Endothelial cell of umbilical vein (primary cell): ENCODE data around the gene CNN2. TPM values are rescaled to one million over a fixed set of nuclear protein-coding genes. Genes with fewer than 3 reads are reported as not detected.
A peak's percentile ranks its signal among the peaks of the same experiment; 100 is the strongest.

Source experiments
- BruUV-seq: library from RNA; stranded (reverse); fragments of 400-500 nt; replicated peaks from 2 replicates; lab custom pipeline; 2021; lab: Mats Ljungman, UMichigan
- CTCF ChIA-PET: fragments of 300-600, 350-600 bp; sonication (Branson Sonifier 250); formaldehyde crosslinking; loops from one replicate; lab custom pipeline; 2021; ENCODE audit warnings: antibody characterized with exemption, inconsistent platforms; lab: Charles Lee
- POLR2A ChIA-PET: fragments of 300-600, 350-600 bp; sonication (Branson Sonifier 250); formaldehyde crosslinking; loops from one replicate; lab custom pipeline; 2021; ENCODE audit warnings: antibody characterized with exemption, inconsistent platforms; lab: Charles Lee
- DNase-seq: peaks from one replicate; pipeline ENCODE4 v3.0.0-alpha.2; 2011; ENCODE audit warnings: low read depth, low spot score
- FAIRE-seq: peaks from 2 replicates; lab custom pipeline; 2011; peaks lifted over from hg19 to GRCh38; lab: Jason Lieb, UNC
- H2AFZ ChIP-seq: 2 replicates; pipeline ENCODE4 v1.6.0; 2012; ENCODE audit warnings: low read depth, low read length, control low read depth, inconsistent platforms
- H3K27ac ChIP-seq: 2 replicates; pipeline ENCODE4 v1.5.1; 2011; ENCODE audit warnings: low read depth, mild to moderate bottlenecking, control low read depth, low read length, moderate library complexity; ENCODE audit not compliant: insufficient read depth
- H3K27me3 ChIP-seq, 2 experiments: 2 replicates each; pipeline versions ENCODE4 v1.6.0 to v1.6.1; 2011; ENCODE audit warnings: low read length in 2 of 2, mixed read lengths in 1 of 2; ENCODE audit not compliant: control insufficient read depth in 2 of 2, insufficient read depth in 2 of 2
- H3K36me3 ChIP-seq, 2 experiments: 2 replicates in 1 of 2; 3 replicates in 1 of 2; pipeline ENCODE4 v1.5.1; 2011; ENCODE audit warnings: low read length in 2 of 2, mild to moderate bottlenecking in 1 of 2, moderate library complexity in 1 of 2; ENCODE audit not compliant: control insufficient read depth in 2 of 2, insufficient read depth in 2 of 2; ENCODE audit errors: extremely low read depth in 1 of 2
- H3K4me1 ChIP-seq: 3 replicates; pipeline ENCODE4 v1.5.1; 2011; ENCODE audit warnings: mild to moderate bottlenecking, low read length; ENCODE audit not compliant: control insufficient read depth, insufficient read depth; ENCODE audit errors: extremely low read depth
- H3K4me2 ChIP-seq: 2 replicates; pipeline ENCODE4 v1.6.1; 2011; ENCODE audit warnings: low read length, control low read depth, mixed read lengths; ENCODE audit not compliant: insufficient read depth
- H3K4me3 ChIP-seq, 3 experiments: fragments of 200-600 bp in 1 of 3; sonication (generic), shearing (Covaris generic) in 1 of 3; replicated peaks in 1 of 3; 2 replicates each; pipeline ENCODE4 v1.5.1; 2011 to 2016; ENCODE audit warnings: control low read depth in 3 of 3, low read length in 3 of 3, mild to moderate bottlenecking in 2 of 3, inconsistent platforms in 1 of 3, low read depth in 1 of 3, moderate library complexity in 1 of 3; ENCODE audit not compliant: insufficient read depth in 1 of 3
- H3K79me2 ChIP-seq: 2 replicates; pipeline ENCODE4 v1.6.0; 2012; ENCODE audit warnings: low read length, inconsistent platforms; ENCODE audit not compliant: control insufficient read depth, insufficient read depth
- H3K9ac ChIP-seq: replicated peaks from 2 replicates; pipeline ENCODE3; 2011; ENCODE audit warnings: low read length, control low read depth; ENCODE audit not compliant: insufficient read depth; ENCODE audit errors: extremely low read depth
- H3K9me1 ChIP-seq: replicated peaks from 3 replicates; pipeline ENCODE4 v1.6.0; 2011; ENCODE audit warnings: mild to moderate bottlenecking, low read length; ENCODE audit not compliant: control insufficient read depth, insufficient read depth; ENCODE audit errors: extremely low read depth
- H3K9me3 ChIP-seq: replicated peaks from 2 replicates; pipeline ENCODE4 v1.5.1; 2012; ENCODE audit warnings: low read length, inconsistent platforms; ENCODE audit not compliant: control insufficient read depth, insufficient read depth
- H4K20me1 ChIP-seq: replicated peaks from 2 replicates; pipeline ENCODE3; 2011; ENCODE audit warnings: mild to moderate bottlenecking, low read length; ENCODE audit not compliant: control insufficient read depth, insufficient read depth; ENCODE audit errors: extremely low read depth
- EZH2 ChIP-seq: IDR thresholded peaks from 2 replicates; pipeline ENCODE4 v1.6.1; 2012; ENCODE audit warnings: borderline replicate concordance, low read depth, mild to moderate bottlenecking, moderate library complexity, low read length, inconsistent platforms; ENCODE audit not compliant: severe bottlenecking
- GATA2 ChIP-seq: IDR thresholded peaks from 2 replicates; pipeline ENCODE4 v1.7.0; 2011; ENCODE audit warnings: low read depth, mild to moderate bottlenecking, moderate library complexity, mixed read lengths, low read length; ENCODE audit not compliant: insufficient read length, insufficient read depth
- JUN ChIP-seq: IDR thresholded peaks from 2 replicates; pipeline ENCODE4 v1.6.1; 2011; ENCODE audit warnings: borderline replicate concordance, low read depth; ENCODE audit not compliant: insufficient read length, insufficient read depth
- POLR2AphosphoS5 ChIP-seq: IDR thresholded peaks from 2 replicates; pipeline ENCODE4 v1.6.1; 2012; ENCODE audit warnings: low read depth, mild to moderate bottlenecking, control low read depth, low read length, moderate library complexity; ENCODE audit not compliant: insufficient read depth
- dilution Hi-C: fragments of 300-500 bp; cut with MboI; formaldehyde crosslinking; loops from one replicate; pipeline ENCODE4 v1.15.0; 2019; ENCODE audit warnings: low sequenced_read_pairs; ENCODE audit not compliant: extremely low pct_ligation_motif_present
- intact Hi-C: fragments of 100-400 bp; cut with micrococcal nuclease; formaldehyde crosslinking; loops from one replicate; pipeline ENCODE4 v1.10.0; 2022
- polyA plus RNA-seq, 4 experiments: library from polyadenylated mRNA; depleted of rRNA in 3 of 4; stranded (reverse) in 3 of 4; unstranded in 1 of 4; fragments of >200 nt; gene quantifications; 2 replicates each; pipeline versions ENCODE4 v1.2.1 to v1.2.3, GENCODE V29; 2011 to 2012; ENCODE audit warnings: missing spikeins in 1 of 4
- total RNA-seq: library from RNA; stranded (reverse); gene quantifications from 2 replicates; pipeline ENCODE4 v1.2.3, GENCODE V29; 2021

Gene CNN2
- total and polyA plus RNA-seq, 2 donors (not counting 3 experiments of a cell fraction or from before 2014, with no cell fraction given): 207 to 286 TPM

- H4K20me1 ChIP-seq: no peaks in the 10 kb centered on the region
- no peaks in the 10 kb centered on the region for H3K9me1 ChIP-seq
- intact Hi-C loops: loop anchor here (1.0 to 2.0 kb wide), 2 partner anchors 20 to 80 kb away; partner anchors contain the start of genes RNU6-2 and TMEM259
- peaks cover 20 to 26% of the 10 kb centered on the region in 2 experiments for H3K27me3 ChIP-seq
- DNase-seq (no peak), FAIRE-seq (no peak)
- H3K9me3 ChIP-seq: no peaks in the 10 kb centered on the region
- no peak overlapping the region for H3K4me2 ChIP-seq
- H3K79me2 ChIP-seq: no peaks in the 10 kb centered on the region
- no TSS peak for BruUV-seq
- CTCF ChIA-PET: interaction anchor here (0.6 to 1.4 kb wide), 5 partner anchors 21 to 152 kb away, joined by 3 to 5 read pairs (median 3); partner anchors contain the start of gene RNU6-2
- TF ChIP-seq GATA2: no peak
- no peak for TF ChIP-seq POLR2AphosphoS5
- peak; percentile 55 for TF ChIP-seq EZH2
- TF ChIP-seq JUN: no peak
- POLR2A ChIA-PET: interaction anchor here (0.7 kb wide), 1 partner anchor 21 kb away, joined by 3 read pairs; the partner anchor contains the start of gene RNU6-2
- no peaks in the 10 kb centered on the region for H3K36me3 ChIP-seq
- no peaks in the 10 kb centered on the region for H3K4me1 ChIP-seq
- H3K4me3 ChIP-seq: no peak overlapping the region
- H3K9ac ChIP-seq: no peak overlapping the region
- H3K27ac ChIP-seq: no peak overlapping the region
- dilution Hi-C loops: no loop called here
- H2AFZ ChIP-seq: no peak overlapping the region
Measured at GRCh38 chr19:1000591-1001537, 25.5 kb upstream of the CNN2 start.
